ENCODE data around the gene CISD1.

The CISD1 gene

DNA sequence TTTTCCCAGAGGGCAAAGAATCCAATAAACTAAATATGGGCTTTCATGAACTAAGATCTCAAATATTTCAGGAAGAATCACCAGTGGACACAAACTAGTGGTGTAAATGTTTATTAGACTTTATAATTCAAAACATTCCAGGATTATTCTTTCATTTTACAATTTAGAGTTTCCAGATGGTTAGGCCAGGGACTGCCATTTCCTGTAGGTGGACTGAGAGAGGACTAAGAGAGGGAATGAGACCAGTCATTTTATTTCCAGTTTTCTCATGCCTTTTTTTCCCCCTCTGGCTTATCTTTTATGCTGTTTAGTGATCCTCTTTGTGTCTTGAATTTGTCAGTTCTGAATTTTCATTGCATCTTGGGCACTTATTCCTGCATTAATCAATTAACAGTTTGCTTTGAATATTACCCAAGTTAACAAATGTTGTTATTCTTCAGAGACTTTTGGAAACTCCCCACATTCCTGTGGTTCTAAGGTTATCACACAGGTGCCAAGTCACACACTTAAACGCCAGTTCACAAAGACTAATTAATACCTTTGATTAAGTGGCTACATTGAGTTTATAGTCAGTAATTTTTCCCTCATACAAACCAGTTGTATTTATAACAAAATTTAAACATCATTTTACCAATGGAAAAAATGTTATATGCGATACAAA, 12.3 kb downstream of the CISD1 start:
- Histone ChIP-seq H3K27me3 (ENCODE audit: control insufficient read depth in 1 of 2, insufficient read depth in 1 of 2, low read length in 2 of 2) (no peaks in the 10 kb centered on the region), H3K23ac (ENCODE audit: low read length in 2 of 2) (no peak overlapping the region), H2BK15ac (ENCODE audit: low read depth, poor library complexity, severe bottlenecking) (no peak overlapping the region), H3K18ac (ENCODE audit: low read depth in 1 of 2, low read length in 2 of 2) (no peak overlapping the region), H3K4ac (ENCODE audit: low read depth in 1 of 2, low read length in 2 of 2) (no peak overlapping the region), H2BK120ac (ENCODE audit: low read depth, low read length) (no peak overlapping the region), H3K4me3 (ENCODE audit: insufficient read depth in 1 of 2, low read depth in 1 of 2, low read length in 2 of 2) (no peak overlapping the region), H2BK5ac (ENCODE audit: low read depth, low read length, poor library complexity, severe bottlenecking) (no peak overlapping the region), H2BK12ac (ENCODE audit: low read length in 2 of 2) (no peak overlapping the region), H3K9me3 (ENCODE audit: control insufficient read depth, low read length) (no peaks in the 10 kb centered on the region), H3K14ac (ENCODE audit: low read length in 2 of 2) (no peak overlapping the region), H3K36me3 (ENCODE audit: control insufficient read depth in 1 of 2, insufficient read depth in 2 of 2, low read depth in 1 of 2, low read length in 2 of 2) (peaks cover 0 to 36% of the 10 kb centered on the region in 2 experiments), H3K9ac (ENCODE audit: low read length) (no peak overlapping the region), H4K91ac (ENCODE audit: low read length) (no peak overlapping the region), H2AFZ (ENCODE audit: low read depth, low read length) (no peak overlapping the region), H3K27ac (ENCODE audit: low read length, poor library complexity, severe bottlenecking) (no peak overlapping the region), H2AK5ac (ENCODE audit: low read length, severe bottlenecking) (no peak overlapping the region), H4K8ac (ENCODE audit: low read length) (no peak overlapping the region), H3K4me2 (ENCODE audit: low read length, poor library complexity, severe bottlenecking) (no peak overlapping the region), H3K79me1 (replicated peaks; ENCODE audit: low read length, poor library complexity, severe bottlenecking) (peaks cover 10% of the 10 kb centered on the region), H3K4me1 (ENCODE audit: control insufficient read depth, insufficient read depth, low read depth, low read length) (no peaks in the 10 kb centered on the region)
- 100% methylated on average over 1 of the region's 2 CpGs for WGBS
- no peak for DNase-seq

- Histone ChIP-seq H2BK15ac (ENCODE audit: low read depth, poor library complexity, severe bottlenecking) (no peak overlapping the region), H2BK12ac (ENCODE audit: low read length in 2 of 2) (no peak overlapping the region), H3K23ac (ENCODE audit: low read length in 2 of 2) (no peak overlapping the region), H2AK5ac (ENCODE audit: low read length, severe bottlenecking) (no peak overlapping the region), H3K79me1 (replicated peaks; ENCODE audit: low read length, poor library complexity, severe bottlenecking) (peaks cover 9% of the 10 kb centered on the region), H2BK120ac (ENCODE audit: low read depth, low read length) (no peak overlapping the region), H3K4ac (ENCODE audit: low read depth in 1 of 2, low read length in 2 of 2) (no peak overlapping the region), H3K18ac (ENCODE audit: low read depth in 1 of 2, low read length in 2 of 2) (no peak overlapping the region), H3K9ac (ENCODE audit: low read length) (no peak overlapping the region), H3K27ac (ENCODE audit: low read length, poor library complexity, severe bottlenecking) (no peak overlapping the region), H3K27me3 (ENCODE audit: control insufficient read depth in 1 of 2, insufficient read depth in 1 of 2, low read length in 2 of 2) (no peaks in the 10 kb centered on the region), H3K4me2 (ENCODE audit: low read length, poor library complexity, severe bottlenecking) (no peak overlapping the region), H2AFZ (ENCODE audit: low read depth, low read length) (no peak overlapping the region), H3K9me3 (ENCODE audit: control insufficient read depth, low read length) (no peaks in the 10 kb centered on the region), H4K8ac (ENCODE audit: low read length) (no peak overlapping the region), H2BK5ac (ENCODE audit: low read depth, low read length, poor library complexity, severe bottlenecking) (no peak overlapping the region), H3K4me1 (ENCODE audit: control insufficient read depth, insufficient read depth, low read depth, low read length) (no peaks in the 10 kb centered on the region), H3K4me3 (ENCODE audit: insufficient read depth in 1 of 2, low read depth in 1 of 2, low read length in 2 of 2) (no peak overlapping the region), H3K14ac (ENCODE audit: low read length in 2 of 2) (no peak overlapping the region), H4K91ac (ENCODE audit: low read length) (no peak overlapping the region), H3K36me3 (ENCODE audit: control insufficient read depth in 1 of 2, insufficient read depth in 2 of 2, low read depth in 1 of 2, low read length in 2 of 2) (peaks cover 0 to 35% of the 10 kb centered on the region in 2 experiments)
- no peak for DNase-seq
- over 99% methylated on average over 3 of the region's 3 CpGs for WGBS
These were observed 13.7 kb downstream of the CISD1 start for GRCh38 chr10:58282615-58283014.

GRCh38 chr10:58291538-58292174, 22.7 kb downstream of the CISD1 start:
- no peak overlapping the region for H4K91ac ChIP-seq (ENCODE audit: low read length)
- peak overlapping the region; percentile 44 for H3K9ac ChIP-seq (ENCODE audit: low read length)
- H3K4me1 ChIP-seq (ENCODE audit: control insufficient read depth, insufficient read depth, low read depth, low read length), result no peaks in the 10 kb centered on the region
- no peak overlapping the region for H2BK12ac ChIP-seq (ENCODE audit: low read length in 2 of 2)
- H3K18ac ChIP-seq (ENCODE audit: low read depth in 1 of 2, low read length in 2 of 2), result no peak overlapping the region
- no peaks in the 10 kb centered on the region for H3K79me1 ChIP-seq (replicated peaks; ENCODE audit: low read length, poor library complexity, severe bottlenecking)
- H2BK15ac ChIP-seq (ENCODE audit: low read depth, poor library complexity, severe bottlenecking), result no peak overlapping the region
- no peak overlapping the region for H4K8ac ChIP-seq (ENCODE audit: low read length)
- 94% methylated on average over 3 of the region's 5 CpGs for WGBS
- H3K4me2 ChIP-seq (ENCODE audit: low read length, poor library complexity, severe bottlenecking), result no peak overlapping the region
- no peak overlapping the region for H3K23ac ChIP-seq (ENCODE audit: low read length in 2 of 2)
- H2AFZ ChIP-seq (ENCODE audit: low read depth, low read length), result no peak overlapping the region
- H2AK5ac ChIP-seq (ENCODE audit: low read length, severe bottlenecking), result no peak overlapping the region
- H3K9me3 ChIP-seq (ENCODE audit: control insufficient read depth, low read length), result no peaks in the 10 kb centered on the region
- no peak overlapping the region for H3K4ac ChIP-seq (ENCODE audit: low read depth in 1 of 2, low read length in 2 of 2)
- H3K27me3 ChIP-seq (ENCODE audit: control insufficient read depth in 1 of 2, insufficient read depth in 1 of 2, low read length in 2 of 2), result no peaks in the 10 kb centered on the region
- H3K14ac ChIP-seq (ENCODE audit: low read length in 2 of 2), result no peak overlapping the region
- H2BK120ac ChIP-seq (ENCODE audit: low read depth, low read length), result no peak overlapping the region
- no peak overlapping the region for H3K27ac ChIP-seq (ENCODE audit: low read length, poor library complexity, severe bottlenecking)
- peaks cover 0 to 4% of the 10 kb centered on the region in 2 experiments for H3K36me3 ChIP-seq (ENCODE audit: control insufficient read depth in 1 of 2, insufficient read depth in 2 of 2, low read depth in 1 of 2, low read length in 2 of 2)
- peak; percentile 59 for DNase-seq
- H3K4me3 ChIP-seq (ENCODE audit: insufficient read depth in 1 of 2, low read depth in 1 of 2, low read length in 2 of 2), result no peak overlapping the region
- no peak overlapping the region for H2BK5ac ChIP-seq (ENCODE audit: low read depth, low read length, poor library complexity, severe bottlenecking)

DNA sequence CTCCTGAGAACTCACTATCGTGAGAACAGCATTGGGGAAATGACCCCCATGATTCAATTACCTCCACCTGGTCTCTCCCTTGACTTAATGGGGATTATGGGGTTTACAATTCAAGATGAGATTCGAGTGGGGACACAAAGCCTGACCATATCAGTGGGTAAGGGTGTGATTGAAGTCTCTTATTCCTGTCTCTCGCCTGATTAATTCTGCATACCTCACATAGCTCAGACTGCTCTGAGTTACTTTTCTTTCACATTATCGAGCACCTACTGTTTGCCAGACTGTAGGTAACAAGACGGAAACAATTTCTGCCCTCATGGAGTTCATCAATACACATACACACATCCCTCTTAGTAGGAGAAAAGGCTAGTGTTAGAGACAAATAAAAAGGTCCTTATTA, 25.0 kb downstream of the CISD1 start:
- Histone ChIP-seq H3K27me3 (ENCODE audit: control insufficient read depth in 1 of 2, insufficient read depth in 1 of 2, low read length in 2 of 2) (no peaks in the 10 kb centered on the region), H3K36me3 (ENCODE audit: control insufficient read depth in 1 of 2, insufficient read depth in 2 of 2, low read depth in 1 of 2, low read length in 2 of 2) (no peaks in the 10 kb centered on the region), H3K18ac (ENCODE audit: low read depth in 1 of 2, low read length in 2 of 2) (no peak overlapping the region), H3K4ac (ENCODE audit: low read depth in 1 of 2, low read length in 2 of 2) (no peak overlapping the region), H3K79me1 (replicated peaks; ENCODE audit: low read length, poor library complexity, severe bottlenecking) (no peaks in the 10 kb centered on the region), H3K23ac (ENCODE audit: low read length in 2 of 2) (no peak overlapping the region), H2BK15ac (ENCODE audit: low read depth, poor library complexity, severe bottlenecking) (no peak overlapping the region), H2AFZ (ENCODE audit: low read depth, low read length) (no peak overlapping the region), H2BK12ac (ENCODE audit: low read length in 2 of 2) (no peak overlapping the region), H3K4me2 (ENCODE audit: low read length, poor library complexity, severe bottlenecking) (no peak overlapping the region), H3K9ac (ENCODE audit: low read length) (no peak overlapping the region), H3K27ac (ENCODE audit: low read length, poor library complexity, severe bottlenecking) (no peak overlapping the region), H3K4me3 (ENCODE audit: insufficient read depth in 1 of 2, low read depth in 1 of 2, low read length in 2 of 2) (no peak overlapping the region), H2BK5ac (ENCODE audit: low read depth, low read length, poor library complexity, severe bottlenecking) (no peak overlapping the region), H4K8ac (ENCODE audit: low read length) (no peak overlapping the region), H2BK120ac (ENCODE audit: low read depth, low read length) (no peak overlapping the region), H3K14ac (ENCODE audit: low read length in 2 of 2) (no peak overlapping the region), H3K4me1 (ENCODE audit: control insufficient read depth, insufficient read depth, low read depth, low read length) (no peaks in the 10 kb centered on the region), H3K9me3 (ENCODE audit: control insufficient read depth, low read length) (no peaks in the 10 kb centered on the region), H4K91ac (ENCODE audit: low read length) (no peak overlapping the region), H2AK5ac (ENCODE audit: low read length, severe bottlenecking) (no peak overlapping the region)
- WGBS, result 100% methylated on average over 2 of the region's 5 CpGs
- DNase-seq, result no peak

All from mesenchymal stem cell (in vitro differentiated cells and primary cell).